T-helper 1 cell (primary cell): Measurements from ENCODE around the gene POLD4.
"Not testable (repeated sequence)": the region's sequence is repeated elsewhere in the genome, so short reads cannot be mapped to it uniquely, and the experiment has no call there.

ENCODE experiments used
- DNase-seq, 5 donors: peaks; one replicate each; pipeline ENCODE4 v3.0.0-alpha.2; 2012 to 2020

Gene POLD4

GRCh38 chr11:67351275-67352005 lies 1.9 kb downstream of the POLD4 start:
- peak; percentile 44 to 78 (median 59) for DNase-seq

- DNase-seq, result no peak
Observed at GRCh38 chr11:67349928-67350465, 3.3 kb downstream of the POLD4 start.

GRCh38 chr11:67349457-67349856 lies 3.9 kb downstream of the POLD4 start:
- DNase-seq, result no peak

- no peak for DNase-seq
Observed at GRCh38 chr11:67349036-67349435, 4.3 kb downstream of the POLD4 start.

GRCh38 chr11:67347964-67348749 lies 5.2 kb downstream of the POLD4 start:
- no peak for DNase-seq

GRCh38 chr11:67345920-67346819 lies 7.2 kb downstream of the POLD4 start:
- DNase-seq, result peak in 1 of 5 donors; percentile 46

GRCh38 chr11:67345247-67345919 lies 8.0 kb downstream of the POLD4 start:
- DNase-seq, result no peak

- DNase-seq, result peak in 1 of 5 donors; percentile 31
Observed at GRCh38 chr11:67344264-67344663, 9.1 kb downstream of the POLD4 start.

GRCh38 chr11:67337257-67337656 lies 16.1 kb downstream of the POLD4 start:
- DNase-seq, result no peak

- no peak for DNase-seq
Observed at GRCh38 chr11:67332081-67332691, 21.2 kb downstream of the POLD4 start.

GRCh38 chr11:67323526-67323925 lies 29.8 kb downstream of the POLD4 start:
- DNase-seq, result no peak

- DNase-seq, result no peak
Observed at GRCh38 chr11:67322049-67322448, 31.3 kb downstream of the POLD4 start.

- no peak for DNase-seq
Observed at GRCh38 chr11:67321313-67321871, 32.0 kb downstream of the POLD4 start.

GRCh38 chr11:67320691-67321090 lies 32.7 kb downstream of the POLD4 start:
- no peak for DNase-seq

GRCh38 chr11:67320011-67320410 lies 33.3 kb downstream of the POLD4 start:
- no peak for DNase-seq

GRCh38 chr11:67318876-67319275 lies 34.5 kb downstream of the POLD4 start:
- not testable (repeated sequence) for DNase-seq

- DNase-seq, result peak in 2 of 5 donors; percentile 31 to 35
Observed at GRCh38 chr11:67317888-67318555, 35.3 kb downstream of the POLD4 start.

GRCh38 chr11:67317205-67317887 lies 36.0 kb downstream of the POLD4 start:
- DNase-seq, result peak; percentile 93 to 98 (median 96)

GRCh38 chr11:67316882-67317204 lies 36.5 kb downstream of the POLD4 start:
- DNase-seq, result no peak

- no peak for DNase-seq
Observed at GRCh38 chr11:67315325-67315909, 37.9 kb downstream of the POLD4 start.
